PFSK-1 (cell line): ENCODE results near the gene DIP2C.

ENCODE experiments used
- POLR2AphosphoS5 ChIP-seq: IDR thresholded peaks from 2 replicates; pipeline ENCODE4 v1.6.1; 2012; ENCODE audit warnings: low read depth, mild to moderate bottlenecking, control low read depth, low read length, moderate library complexity
- TF ChIP-seq, protein P1 (sequence below), 2 experiments: IDR thresholded peaks; 2 replicates each; pipeline versions ENCODE4 v1.6.1 to v1.8.0; 2011 to 2012; ENCODE audit warnings: low read depth in 2 of 2, low read length in 2 of 2, control low read depth in 1 of 2, inconsistent platforms in 1 of 2, mild to moderate bottlenecking in 1 of 2, moderate library complexity in 1 of 2; ENCODE audit not compliant: insufficient read depth in 1 of 2

GRCh38 chr10:680745-681144 lies 8.7 kb downstream of the DIP2C start:
- TF ChIP-seq, protein P1, sequence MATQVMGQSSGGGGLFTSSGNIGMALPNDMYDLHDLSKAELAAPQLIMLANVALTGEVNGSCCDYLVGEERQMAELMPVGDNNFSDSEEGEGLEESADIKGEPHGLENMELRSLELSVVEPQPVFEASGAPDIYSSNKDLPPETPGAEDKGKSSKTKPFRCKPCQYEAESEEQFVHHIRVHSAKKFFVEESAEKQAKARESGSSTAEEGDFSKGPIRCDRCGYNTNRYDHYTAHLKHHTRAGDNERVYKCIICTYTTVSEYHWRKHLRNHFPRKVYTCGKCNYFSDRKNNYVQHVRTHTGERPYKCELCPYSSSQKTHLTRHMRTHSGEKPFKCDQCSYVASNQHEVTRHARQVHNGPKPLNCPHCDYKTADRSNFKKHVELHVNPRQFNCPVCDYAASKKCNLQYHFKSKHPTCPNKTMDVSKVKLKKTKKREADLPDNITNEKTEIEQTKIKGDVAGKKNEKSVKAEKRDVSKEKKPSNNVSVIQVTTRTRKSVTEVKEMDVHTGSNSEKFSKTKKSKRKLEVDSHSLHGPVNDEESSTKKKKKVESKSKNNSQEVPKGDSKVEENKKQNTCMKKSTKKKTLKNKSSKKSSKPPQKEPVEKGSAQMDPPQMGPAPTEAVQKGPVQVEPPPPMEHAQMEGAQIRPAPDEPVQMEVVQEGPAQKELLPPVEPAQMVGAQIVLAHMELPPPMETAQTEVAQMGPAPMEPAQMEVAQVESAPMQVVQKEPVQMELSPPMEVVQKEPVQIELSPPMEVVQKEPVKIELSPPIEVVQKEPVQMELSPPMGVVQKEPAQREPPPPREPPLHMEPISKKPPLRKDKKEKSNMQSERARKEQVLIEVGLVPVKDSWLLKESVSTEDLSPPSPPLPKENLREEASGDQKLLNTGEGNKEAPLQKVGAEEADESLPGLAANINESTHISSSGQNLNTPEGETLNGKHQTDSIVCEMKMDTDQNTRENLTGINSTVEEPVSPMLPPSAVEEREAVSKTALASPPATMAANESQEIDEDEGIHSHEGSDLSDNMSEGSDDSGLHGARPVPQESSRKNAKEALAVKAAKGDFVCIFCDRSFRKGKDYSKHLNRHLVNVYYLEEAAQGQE (IDR thresholded peaks at IDR 0.05; ENCODE audit: insufficient read depth in 1 of 2, low read depth in 2 of 2, low read length in 2 of 2) = no peak
- no peak for TF ChIP-seq POLR2AphosphoS5
